GM18873 (cell line): ENCODE results near the gene MAP3K6.

Source experiments
- ATAC-seq: cut with Tn5 transposase; IDR thresholded peaks from one replicate; pipeline ENCODE4 v1.9.1; 2021; ENCODE audit warnings: mild to moderate bottlenecking, moderate library complexity, moderate number of reproducible peaks; ENCODE audit not compliant: unreplicated experiment, low FRiP score

The MAP3K6 gene

DNA sequence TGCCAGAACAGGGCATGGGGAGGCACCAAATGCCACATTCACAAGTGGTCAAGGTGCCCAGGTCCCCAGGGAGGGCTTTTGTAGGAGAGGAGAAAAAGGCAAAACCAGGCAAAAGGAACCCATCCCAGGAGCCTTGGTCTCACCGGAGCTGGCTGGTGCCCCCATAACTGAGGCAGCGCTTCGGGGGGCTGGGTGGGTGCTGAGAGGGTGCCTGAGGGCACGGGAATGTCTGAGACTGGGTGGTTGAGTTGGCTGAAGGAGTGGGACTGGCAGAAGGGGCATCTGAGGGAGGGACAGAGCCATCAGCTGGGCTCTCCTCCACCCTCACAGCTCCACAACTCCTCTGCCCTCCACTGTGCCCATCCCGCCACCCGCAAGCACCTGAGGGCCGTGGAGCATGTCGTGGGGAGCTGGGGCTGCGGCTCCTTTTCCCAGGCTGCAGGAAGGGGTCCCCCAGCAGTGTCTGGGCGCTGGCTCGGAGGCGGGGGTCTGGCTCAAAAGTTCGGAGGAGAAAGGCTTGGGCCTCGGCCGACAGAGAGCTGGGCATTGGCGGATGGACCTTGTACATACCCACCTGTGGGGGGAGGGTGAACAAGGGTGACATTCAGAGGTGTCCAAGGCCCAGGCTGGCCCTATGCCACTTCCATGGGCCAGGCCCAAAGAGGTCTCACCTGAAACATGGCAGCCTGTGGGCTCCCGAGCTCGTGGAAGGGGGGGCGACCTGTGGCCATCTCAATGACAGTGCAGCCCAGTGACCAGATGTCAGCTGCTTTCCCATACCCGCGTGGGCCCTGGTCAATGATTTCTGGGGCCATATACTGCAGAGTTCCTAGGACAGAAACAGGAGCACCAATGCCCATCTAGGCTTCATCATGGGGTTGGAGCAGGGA, 8.5 kb downstream of the MAP3K6 start:
- ATAC-seq, result no peak

DNA sequence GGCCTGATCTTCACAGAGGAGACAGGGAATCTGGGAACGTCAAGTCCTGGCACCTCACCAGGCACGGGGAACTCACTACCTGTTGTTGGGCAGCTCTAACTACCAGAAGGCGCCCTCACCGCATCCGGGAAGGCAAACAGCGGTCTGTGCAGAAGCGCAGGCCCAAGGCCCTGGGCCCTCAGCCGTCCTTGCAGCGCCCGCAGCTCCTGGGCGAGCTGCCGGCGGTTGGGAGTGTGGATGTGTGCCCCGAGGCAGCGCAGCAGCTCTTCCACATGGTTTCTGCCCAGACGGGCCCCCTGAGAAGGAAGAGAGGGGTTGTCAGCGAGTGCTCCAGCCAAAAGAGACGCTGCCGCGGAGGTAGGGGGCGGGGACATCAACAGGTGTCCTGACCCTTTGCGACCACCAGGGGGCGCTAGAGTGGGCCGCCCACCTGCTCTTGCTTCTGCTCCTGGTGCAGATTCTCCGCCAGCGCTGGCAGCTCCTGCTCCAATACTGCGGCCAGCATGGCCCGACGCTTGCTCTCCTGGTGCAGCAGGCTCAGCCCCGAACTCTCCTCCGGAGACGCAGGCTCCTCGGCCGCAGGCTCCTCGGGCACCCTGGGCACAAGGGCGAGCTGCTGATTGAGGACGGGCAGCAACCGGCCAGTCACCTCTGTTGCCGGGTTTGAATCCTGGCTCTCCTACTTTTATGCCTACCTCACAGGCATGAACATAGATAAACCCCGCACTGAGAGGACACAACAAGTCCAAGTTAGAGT, 9.3 kb downstream of the MAP3K6 start:
- ATAC-seq, result no peak

DNA sequence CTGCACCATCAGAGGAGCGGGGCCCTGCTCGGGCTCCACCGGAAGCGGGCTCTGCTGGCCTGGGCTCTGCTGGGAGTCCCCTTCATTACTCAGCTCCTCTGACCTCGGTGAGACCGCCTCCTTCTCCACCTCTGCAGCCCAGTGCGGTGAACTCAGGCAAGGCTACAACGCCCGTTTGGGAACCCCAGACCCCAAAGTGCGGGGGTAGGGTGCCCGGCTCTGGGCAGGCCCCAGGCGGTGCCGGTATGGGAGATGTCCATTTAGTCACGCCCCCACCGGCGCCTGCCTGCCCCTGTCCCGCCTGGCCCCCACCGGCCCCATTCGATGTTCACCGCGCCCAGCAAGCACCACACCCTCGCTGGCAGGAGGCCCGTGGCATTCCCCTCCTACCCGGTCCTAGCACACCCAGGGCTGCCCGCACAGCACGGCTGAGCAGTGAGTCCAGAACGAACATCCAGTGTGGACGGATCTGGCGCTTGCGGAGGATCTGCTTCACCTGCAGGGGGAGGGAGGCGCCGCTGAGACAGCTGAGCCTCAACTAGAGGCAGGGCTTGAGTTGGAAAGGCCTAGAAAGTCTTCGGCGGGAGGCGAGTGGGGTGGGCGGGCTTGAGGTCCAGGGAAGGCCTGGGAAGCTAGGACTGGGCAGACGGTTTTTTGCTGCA, 10.0 kb downstream of the MAP3K6 start:
- no peak for ATAC-seq

DNA sequence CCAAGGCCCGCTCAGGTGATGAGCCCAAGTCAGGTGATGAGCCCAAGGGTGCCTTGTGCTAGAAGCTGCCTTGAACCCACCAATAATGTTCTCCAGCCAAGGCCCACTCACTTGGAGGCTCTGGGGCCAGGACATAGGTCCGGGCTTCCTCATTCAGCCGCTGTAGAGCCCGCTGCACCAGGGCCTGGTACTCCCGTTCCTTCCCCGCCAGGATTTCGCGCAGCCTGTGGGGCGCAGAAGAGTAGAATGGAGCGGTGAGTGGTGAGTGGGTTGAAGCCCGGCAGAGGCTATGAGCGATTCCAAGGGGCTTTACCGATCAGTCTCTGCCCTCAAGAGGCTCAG, 10.5 kb downstream of the MAP3K6 start:
- ATAC-seq, result no peak

DNA sequence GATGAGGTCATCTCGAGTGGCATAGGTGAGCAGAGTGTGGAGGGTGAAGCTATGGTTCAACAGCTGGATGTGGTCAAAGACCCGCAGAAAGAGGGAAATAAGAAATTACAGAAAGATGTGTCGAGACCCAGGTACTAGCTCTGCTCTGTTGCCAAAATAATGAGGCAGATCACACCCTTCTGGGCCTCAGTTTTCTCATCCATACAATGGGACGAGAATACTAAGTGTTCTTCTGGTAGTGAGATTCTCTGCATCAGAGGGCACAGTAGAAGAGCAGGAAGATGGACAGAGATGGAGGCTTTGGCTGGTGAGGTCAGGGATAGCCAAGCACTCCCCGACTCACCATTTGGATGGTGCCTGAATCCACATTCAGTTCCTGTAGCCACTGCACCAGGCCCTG, 11.1 kb downstream of the MAP3K6 start:
- ATAC-seq, result no peak

DNA sequence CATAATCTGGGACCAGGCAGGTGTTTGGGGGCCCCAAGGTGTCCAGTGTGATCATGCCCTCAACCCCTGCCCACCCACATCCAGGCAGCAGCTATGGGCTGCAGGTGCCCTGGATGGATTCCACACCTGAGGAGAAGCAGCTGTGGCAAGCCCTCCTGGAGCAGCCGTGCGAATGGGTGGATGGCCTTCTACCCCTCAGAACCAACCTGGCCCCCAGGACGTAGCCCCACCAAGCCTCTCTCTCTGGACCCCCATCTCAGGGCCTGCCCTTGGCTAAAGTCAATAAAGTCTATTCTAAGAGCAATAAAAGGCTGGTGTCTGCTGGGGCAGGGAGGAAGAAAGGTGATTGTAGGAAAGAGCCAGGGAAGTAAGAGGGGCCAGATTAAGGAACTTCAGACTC, 13.1 kb downstream of the MAP3K6 start:
- no peak for ATAC-seq

DNA sequence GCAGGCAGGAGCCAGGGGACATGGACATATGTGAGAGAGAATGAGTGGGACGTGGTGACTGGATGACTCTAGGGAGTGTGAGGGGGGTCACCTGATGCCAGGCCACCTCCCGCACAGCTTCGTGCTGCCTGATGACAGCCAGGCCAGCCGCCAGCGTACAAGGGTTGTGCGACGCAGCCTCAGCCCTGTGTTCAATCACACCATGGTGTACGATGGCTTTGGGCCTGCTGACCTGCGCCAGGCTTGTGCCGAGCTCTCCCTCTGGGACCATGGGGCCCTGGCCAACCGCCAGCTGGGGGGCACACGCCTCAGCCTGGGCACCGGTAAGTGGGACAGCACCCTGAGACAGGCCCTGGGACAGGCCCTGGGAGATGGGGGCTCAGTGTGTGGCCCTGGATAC, 13.6 kb downstream of the MAP3K6 start:
- no peak for ATAC-seq

DNA sequence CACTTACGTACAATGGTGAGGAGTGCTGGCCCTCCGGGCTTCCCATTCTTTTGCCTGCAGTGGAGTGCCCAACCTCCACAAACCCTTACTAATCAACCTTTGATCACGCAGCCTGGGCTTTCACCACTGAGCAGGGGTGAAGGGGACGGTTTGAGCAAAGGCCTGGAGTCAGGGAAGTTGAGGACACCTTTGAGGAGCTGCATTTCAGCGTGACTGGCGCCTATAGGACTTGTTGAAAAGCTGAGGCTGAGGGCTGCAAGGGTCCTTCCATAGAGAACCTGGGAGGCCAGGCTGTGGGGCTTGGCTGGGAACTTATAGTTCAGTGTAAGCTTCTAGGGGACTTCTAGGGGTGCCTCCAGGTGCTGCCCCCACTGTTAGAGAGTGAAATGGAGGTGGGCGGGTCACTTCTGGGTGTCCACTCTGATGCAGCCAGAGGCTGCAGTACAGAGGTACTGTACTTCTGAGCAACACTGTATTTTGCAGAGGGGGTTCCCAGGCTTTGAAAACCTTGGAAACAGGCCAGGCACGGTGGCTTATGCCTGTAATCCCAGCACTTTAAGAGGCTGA, 15.1 kb downstream of the MAP3K6 start:
- ATAC-seq, result no peak

DNA sequence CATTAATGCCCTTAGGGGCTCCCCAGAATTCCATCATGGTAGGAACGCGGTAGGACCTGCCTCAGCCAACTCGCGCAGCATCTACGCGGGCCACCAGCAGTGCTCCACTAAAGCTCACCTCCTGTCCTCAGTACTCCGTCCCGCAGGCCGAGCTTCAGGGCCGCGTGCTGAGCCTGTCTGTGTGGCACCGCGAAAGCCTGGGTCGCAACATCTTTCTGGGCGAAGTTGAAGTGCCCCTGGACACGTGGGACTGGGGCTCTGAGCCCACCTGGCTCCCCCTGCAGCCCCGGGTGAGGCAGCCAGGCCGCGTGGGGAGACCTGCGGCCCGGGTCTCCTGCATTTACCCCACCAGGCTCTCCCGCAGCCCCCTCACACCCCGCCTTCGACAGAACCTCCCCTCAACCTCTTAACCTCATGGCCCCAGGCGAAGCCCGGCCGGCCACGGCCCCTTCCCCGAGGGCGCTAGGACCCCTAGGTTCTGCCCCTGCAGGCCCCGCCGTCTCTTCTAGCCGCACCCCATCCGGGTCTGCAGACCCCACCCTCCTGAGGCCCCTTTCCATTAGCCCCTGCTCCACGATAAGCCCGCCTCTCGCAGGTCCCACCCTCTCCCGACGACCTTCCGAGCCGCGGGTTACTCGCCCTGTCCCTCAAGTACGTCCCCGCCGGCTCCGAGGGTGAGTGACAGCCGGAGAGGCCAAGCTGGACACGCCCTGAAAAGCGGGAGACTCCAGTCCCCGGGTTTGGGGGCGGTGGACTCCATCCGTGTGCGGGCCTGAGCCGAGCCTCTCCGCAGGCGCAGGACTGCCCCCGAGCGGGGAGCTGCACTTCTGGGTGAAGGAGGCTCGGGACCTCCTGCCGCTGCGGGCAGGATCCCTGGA, 15.9 kb downstream of the MAP3K6 start:
- no peak for ATAC-seq

DNA sequence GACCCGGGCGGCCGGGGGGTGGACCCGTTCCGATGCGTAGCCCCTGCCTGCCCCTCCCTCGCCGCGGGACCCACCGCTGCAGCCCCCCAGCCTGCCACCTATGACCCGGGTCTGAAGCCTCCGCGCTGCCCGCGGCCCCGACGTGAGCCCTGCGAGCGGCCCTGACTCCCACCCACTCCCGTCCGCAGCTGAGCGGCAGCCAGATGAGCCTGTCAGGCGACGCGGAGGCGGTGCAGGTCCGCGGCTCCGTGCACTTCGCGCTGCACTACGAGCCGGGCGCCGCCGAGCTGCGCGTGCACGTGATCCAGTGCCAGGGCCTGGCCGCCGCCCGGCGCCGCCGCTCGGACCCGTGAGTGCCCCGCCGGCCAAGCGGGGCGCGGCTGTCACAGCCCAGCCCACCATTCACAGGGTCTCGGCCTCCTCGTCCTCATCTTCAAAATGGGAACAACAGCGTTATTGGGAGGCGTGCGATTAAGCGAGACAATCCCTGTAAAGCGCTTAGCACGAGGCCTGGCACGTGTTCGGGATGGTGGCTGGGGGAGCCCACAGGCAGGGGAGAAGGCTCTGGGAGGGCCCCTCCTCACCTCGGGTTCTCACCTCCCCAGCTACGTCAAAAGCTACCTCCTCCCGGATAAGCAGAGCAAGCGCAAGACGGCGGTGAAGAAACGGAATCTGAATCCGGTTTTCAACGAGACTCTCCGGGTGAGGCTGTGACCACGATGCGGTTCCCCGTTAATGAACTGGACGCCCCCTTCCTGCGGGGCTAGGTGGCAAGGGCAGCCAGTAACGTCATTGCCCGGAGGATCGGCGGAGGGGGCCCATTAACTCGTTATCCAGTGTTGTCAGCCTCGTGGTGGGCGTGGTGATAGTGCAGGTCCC, 16.7 kb downstream of the MAP3K6 start:
- no peak for ATAC-seq

DNA sequence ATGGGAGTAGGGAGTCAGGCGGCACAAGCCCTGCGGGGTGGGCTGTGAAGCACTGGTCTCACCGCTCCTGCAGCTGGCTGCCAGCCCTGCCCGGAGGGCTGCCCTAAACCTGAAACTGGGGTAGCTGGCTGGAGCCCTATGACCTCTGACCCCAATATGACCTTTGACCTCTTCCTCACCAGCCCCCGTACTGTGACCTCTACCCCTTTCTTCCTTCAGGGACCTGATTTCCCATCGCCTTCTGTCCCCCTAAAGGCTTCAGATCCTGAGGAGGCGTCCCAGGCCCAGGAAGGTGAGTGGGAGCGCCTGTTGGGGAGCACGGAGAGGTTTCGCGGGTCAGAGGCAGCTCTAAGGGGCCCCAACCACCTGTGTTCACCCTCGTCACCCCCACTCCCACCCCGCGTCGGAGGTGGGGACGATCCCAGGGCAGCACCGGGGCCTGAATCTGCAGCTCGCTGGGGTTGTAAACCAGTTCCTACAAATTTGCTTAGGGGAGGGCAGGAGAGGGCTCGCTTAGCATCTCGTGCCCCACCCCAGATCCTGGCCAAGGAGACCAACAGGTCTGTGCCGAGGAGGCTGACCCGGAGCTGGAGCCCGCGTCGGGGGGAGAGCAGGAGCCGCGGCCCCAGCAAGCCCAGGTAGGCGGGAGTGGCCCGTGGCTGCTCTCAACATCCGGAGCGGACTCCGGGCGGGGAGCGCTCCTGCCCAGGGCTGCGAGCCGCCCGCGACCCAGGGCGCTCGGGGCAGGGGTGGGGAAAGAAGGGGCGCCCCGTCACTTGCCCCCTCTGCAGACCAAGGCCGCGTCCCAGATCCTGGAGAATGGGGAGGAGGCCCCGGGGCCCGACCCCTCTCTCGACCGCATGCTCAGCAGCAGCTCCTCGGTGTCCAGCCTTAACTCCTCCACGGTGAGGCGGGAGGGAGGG, 17.6 kb downstream of the MAP3K6 start:
- ATAC-seq, result no peak

DNA sequence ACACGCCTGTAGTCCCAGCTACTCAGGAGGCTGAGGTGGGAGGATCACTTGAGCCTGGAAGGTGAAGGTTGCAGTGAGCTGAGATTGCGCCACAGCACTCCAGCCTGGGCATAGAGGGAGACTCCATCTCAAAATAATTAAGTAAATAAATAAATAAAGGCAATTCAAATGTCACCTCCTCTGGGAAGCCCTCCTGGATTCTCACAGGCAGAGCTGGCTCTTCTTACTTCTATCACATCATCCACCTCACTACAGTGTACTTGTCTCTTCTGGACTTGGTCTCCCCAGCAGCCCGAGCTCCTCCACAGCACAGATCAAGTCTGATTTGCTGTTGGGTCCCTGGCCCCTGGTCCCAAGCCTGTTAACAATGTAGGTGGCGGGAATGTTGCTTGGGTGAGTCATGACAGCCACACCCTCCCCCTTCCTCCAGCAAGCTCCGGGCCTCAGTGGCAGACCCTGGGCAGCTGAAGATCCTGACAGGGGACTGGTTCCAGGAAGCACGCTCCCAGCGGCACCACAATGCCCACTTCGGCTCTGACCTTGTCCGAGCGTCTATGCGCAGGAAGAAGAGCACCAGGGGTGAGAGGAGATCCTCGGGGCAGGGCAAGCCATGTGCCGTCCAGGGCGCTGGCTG, 19.7 kb downstream of the MAP3K6 start:
- no peak for ATAC-seq

DNA sequence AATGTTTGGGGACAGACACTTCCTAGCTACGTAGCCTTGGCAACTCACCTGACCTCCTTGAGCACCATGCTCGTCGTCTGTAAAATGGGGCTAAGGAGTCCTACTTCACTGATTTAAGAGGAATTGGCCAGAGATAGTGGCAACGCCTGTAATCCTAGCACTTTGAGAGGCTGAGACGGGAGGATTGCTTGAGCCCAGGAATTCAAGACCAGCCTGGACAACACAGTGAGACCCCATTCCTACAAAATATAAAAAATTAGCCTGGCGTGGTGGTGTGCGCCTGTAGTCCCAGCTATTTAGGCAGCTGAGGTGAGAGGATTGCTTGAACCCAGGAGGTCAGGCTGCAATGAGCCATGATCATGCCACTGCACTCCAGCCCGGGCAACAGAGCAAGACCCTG, 20.4 kb downstream of the MAP3K6 start:
- no peak for ATAC-seq

DNA sequence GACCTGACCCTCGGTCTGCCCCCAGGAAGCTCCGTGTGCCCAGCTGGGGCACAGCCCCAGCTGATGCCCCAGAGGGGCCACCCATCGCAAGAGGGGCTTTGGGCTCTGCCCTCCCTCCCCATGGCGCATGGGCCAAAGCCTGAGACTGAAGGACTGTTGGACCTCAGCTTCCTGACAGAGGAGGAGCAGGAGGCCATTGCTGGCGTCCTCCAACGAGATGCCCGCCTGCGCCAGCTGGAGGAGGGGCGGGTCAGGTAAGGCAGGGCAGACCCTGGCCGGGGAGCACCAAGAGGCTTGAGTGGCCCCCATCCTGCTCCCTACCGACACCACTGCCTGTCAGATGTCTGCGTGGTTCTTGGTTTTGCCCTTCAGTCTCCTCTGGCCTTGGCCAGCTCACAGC, 21.5 kb downstream of the MAP3K6 start:
- no peak for ATAC-seq

DNA sequence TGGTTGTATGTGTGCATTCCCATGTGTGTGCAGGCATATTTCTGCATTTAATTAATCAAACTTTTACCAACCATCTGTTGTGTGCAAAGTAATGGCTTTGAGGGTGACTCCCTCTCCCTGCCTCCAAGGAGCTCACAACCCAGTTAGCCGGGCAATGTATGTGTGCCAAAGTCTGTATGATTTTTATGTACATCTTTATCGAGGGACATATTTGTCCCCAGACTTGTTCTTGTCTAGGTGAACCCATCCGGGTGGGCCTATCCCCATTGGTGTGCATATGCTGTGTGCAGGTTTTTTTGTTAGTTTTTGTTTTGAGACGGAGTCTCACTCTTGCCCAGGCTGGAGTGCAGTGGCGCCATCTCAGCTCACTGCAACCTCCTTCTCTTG, 23.1 kb downstream of the MAP3K6 start:
- ATAC-seq, result no peak

DNA sequence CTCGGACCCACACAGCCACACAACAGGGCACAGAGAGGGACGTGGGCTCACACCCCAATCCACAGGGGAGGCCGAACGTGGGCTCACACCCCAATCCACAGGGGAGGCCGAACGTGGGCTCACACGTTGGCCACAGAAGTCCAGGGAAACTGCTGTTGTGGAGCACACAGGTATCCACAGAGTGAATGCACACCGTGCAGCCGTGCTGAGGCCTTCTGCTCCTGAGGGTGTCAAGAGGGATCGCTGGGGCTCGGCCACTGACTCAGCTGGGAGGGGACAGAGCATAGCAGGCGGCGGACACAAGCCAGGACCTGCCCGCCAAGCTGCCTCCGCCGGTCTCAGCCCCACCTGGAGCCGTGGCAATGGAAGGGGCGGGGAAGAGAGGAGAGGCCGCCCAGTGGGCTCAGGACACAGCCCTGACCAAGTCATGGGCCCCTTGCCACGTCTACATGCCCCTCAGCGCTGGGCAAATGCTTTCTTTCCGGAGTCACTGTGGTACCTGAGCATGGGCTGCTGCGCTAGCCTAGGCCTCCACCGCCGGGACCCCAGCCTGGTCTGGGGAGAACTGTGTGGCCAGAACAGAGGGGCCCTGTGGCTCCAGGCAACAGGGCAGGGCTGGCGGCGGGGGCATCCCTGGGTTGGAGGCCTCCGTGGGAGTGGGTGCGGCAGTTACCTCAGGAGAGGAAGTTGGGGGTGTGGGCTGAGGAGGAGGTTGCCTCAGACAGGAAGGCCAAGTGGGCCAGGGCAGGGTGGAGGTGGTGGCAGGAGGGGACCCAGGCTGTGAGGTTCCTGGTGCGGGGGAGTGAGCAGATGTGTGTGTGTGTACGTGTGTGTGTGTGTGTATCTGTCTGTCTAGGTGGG, 23.8 kb downstream of the MAP3K6 start:
- no peak for ATAC-seq

DNA sequence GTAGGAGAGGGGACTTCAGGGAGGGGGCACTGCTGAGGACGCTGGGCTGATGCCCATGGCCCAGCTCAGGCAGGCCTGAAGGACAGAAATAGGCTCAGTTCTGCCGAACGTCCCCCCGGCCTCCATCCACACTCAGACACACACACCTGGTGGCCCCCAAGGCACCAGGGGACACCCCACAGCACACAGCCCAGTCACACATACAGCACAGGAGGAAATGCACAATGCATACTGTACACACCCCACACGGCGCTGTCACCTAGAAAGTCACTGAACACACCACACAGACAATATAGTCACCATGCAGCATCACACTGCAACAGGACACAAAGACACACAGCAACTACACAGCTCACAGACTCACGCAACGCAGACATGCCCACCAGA, 24.4 kb downstream of the MAP3K6 start:
- ATAC-seq, result no peak
